ENCODE measurements around the gene ZNF280D.

Gene ZNF280D

DNA sequence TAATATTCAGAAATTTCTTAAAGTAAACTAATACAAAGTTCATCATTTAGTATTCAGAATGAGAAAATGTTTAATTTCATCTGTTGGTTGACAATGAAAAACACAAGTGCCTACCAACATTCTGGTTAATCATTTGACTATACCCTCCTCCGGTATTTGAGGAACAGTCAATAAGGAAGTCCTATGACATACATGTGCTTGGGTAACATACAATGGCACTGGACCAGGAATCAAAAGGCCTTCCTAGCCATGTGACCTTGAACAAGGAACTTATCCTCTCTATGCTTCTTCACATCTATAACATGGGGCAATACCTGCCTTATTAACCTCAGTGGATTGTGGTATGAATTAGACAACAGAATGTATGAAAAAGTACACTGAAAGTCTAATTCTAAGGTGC, 65.8 kb downstream of the ZNF280D start:
- no peak for TF ChIP-seq POLR2AphosphoS5 (IDR thresholded peaks at IDR 0.05; ENCODE audit: low read depth, low read length)
- TF ChIP-seq, protein P1, sequence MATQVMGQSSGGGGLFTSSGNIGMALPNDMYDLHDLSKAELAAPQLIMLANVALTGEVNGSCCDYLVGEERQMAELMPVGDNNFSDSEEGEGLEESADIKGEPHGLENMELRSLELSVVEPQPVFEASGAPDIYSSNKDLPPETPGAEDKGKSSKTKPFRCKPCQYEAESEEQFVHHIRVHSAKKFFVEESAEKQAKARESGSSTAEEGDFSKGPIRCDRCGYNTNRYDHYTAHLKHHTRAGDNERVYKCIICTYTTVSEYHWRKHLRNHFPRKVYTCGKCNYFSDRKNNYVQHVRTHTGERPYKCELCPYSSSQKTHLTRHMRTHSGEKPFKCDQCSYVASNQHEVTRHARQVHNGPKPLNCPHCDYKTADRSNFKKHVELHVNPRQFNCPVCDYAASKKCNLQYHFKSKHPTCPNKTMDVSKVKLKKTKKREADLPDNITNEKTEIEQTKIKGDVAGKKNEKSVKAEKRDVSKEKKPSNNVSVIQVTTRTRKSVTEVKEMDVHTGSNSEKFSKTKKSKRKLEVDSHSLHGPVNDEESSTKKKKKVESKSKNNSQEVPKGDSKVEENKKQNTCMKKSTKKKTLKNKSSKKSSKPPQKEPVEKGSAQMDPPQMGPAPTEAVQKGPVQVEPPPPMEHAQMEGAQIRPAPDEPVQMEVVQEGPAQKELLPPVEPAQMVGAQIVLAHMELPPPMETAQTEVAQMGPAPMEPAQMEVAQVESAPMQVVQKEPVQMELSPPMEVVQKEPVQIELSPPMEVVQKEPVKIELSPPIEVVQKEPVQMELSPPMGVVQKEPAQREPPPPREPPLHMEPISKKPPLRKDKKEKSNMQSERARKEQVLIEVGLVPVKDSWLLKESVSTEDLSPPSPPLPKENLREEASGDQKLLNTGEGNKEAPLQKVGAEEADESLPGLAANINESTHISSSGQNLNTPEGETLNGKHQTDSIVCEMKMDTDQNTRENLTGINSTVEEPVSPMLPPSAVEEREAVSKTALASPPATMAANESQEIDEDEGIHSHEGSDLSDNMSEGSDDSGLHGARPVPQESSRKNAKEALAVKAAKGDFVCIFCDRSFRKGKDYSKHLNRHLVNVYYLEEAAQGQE (IDR thresholded peaks at IDR 0.05; ENCODE audit: insufficient read depth in 1 of 2, low read depth in 2 of 2, low read length in 2 of 2) = no peak

DNA sequence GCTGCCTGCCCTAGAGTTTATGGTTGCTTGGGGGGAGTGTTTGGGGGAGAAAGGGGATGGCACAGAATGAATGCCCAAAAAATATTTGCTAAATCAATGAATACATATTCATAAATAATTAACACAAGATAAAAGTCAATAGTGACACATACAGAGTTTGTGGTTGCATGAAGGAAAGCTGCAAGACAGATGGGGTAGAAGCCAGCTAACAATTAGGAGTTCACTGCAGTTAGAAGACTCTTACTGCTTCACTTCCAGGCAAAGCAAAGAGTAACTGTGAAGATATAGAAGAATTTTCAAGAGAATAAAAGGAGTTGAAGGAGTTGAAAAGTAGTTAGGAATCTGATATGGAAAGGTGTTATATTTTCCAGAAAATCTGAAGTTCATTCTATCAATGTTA, 72.4 kb downstream of the ZNF280D start:
- TF ChIP-seq SIN3A (IDR thresholded peaks at IDR 0.05; ENCODE audit: borderline replicate concordance, insufficient read depth, low read length) (no peak), FOXP2 (optimal IDR thresholded peaks at IDR 0.05; ENCODE audit: borderline replicate concordance, extremely low read depth, extremely low read length, insufficient read depth) (no peak), TAF1 (IDR thresholded peaks at IDR 0.05; ENCODE audit: borderline replicate concordance, insufficient read depth, low read length) (no peak), POLR2AphosphoS5 (IDR thresholded peaks at IDR 0.05; ENCODE audit: low read depth, low read length) (no peak)
- TF ChIP-seq, protein P1 (IDR thresholded peaks at IDR 0.05; ENCODE audit: insufficient read depth in 1 of 2, low read depth in 2 of 2, low read length in 2 of 2) = no peak

DNA sequence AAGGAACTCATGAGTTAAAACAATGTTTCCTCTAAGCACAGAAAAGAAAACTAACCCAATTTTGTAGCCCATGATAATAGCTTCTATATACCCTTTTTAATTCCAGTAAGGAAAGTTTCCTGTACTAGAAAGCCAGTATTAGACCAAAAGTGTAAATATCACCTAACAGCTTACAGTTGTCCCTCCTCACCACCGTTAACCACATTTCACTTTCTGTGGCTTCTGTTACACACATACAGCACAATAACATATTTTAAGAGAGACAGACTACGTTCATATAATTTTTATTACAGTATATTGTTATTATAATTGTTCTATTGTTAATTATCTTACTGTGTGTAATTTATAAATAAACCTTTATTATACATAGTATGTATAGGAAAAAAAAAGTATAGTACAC, 74.1 kb downstream of the ZNF280D start:
- TF ChIP-seq, protein P1 (IDR thresholded peaks at IDR 0.05; ENCODE audit: insufficient read depth in 1 of 2, low read depth in 2 of 2, low read length in 2 of 2) = no peak
- TF ChIP-seq SIN3A (IDR thresholded peaks at IDR 0.05; ENCODE audit: borderline replicate concordance, insufficient read depth, low read length) (no peak), POLR2AphosphoS5 (IDR thresholded peaks at IDR 0.05; ENCODE audit: low read depth, low read length) (no peak), FOXP2 (optimal IDR thresholded peaks at IDR 0.05; ENCODE audit: borderline replicate concordance, extremely low read depth, extremely low read length, insufficient read depth) (no peak), TAF1 (IDR thresholded peaks at IDR 0.05; ENCODE audit: borderline replicate concordance, insufficient read depth, low read length) (no peak)

DNA sequence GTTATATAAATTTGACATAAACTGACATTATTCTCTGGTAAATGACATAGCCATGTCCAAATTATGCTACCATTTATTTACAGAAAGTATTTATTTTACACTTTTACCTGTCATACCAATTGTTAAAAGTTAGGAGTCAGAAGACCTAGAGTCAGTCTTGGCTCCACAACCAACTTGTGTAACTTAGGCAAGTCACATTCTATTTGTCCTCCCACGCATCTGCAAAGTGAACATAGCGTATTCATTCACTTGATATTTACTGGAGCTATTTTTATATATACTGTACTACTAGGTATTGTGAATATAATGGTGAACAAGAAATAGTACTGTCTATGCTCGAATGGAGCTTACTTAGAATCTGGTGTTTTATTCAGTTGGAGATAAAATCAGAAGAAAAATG, 78.7 kb downstream of the ZNF280D start:
- TF ChIP-seq, protein P1 (IDR thresholded peaks at IDR 0.05; ENCODE audit: insufficient read depth in 1 of 2, low read depth in 2 of 2, low read length in 2 of 2) = no peak
- TF ChIP-seq TAF1 (IDR thresholded peaks at IDR 0.05; ENCODE audit: borderline replicate concordance, insufficient read depth, low read length) = no peak
- TF ChIP-seq FOXP2 (optimal IDR thresholded peaks at IDR 0.05; ENCODE audit: borderline replicate concordance, extremely low read depth, extremely low read length, insufficient read depth) = no peak
- no peak for TF ChIP-seq SIN3A (IDR thresholded peaks at IDR 0.05; ENCODE audit: borderline replicate concordance, insufficient read depth, low read length)

DNA sequence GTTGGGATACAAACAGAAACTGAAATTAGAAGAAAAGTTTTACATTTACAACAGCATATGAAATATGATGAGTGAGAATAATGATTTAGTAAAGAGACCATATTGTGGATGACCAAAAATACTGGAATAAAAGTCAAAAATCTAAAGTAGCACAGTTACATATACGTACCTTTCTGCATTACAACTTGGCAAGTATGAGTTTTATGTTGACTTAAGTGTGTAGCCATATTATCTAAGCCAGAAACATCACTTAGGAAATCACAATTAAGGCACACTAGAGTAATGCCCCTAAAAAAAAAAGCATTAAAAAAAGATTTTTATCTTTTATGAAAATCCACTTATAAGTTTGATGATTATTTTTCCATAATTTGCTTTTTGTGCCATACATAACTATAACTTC, 79.1 kb downstream of the ZNF280D start:
- TF ChIP-seq, protein P1 (IDR thresholded peaks at IDR 0.05; ENCODE audit: insufficient read depth in 1 of 2, low read depth in 2 of 2, low read length in 2 of 2) = no peak
- no peak for TF ChIP-seq FOXP2 (optimal IDR thresholded peaks at IDR 0.05; ENCODE audit: borderline replicate concordance, extremely low read depth, extremely low read length, insufficient read depth)
- TF ChIP-seq TAF1 (IDR thresholded peaks at IDR 0.05; ENCODE audit: borderline replicate concordance, insufficient read depth, low read length) = no peak
- TF ChIP-seq POLR2AphosphoS5 (IDR thresholded peaks at IDR 0.05; ENCODE audit: low read depth, low read length) = no peak
- TF ChIP-seq SIN3A (IDR thresholded peaks at IDR 0.05; ENCODE audit: borderline replicate concordance, insufficient read depth, low read length) = no peak
